Fibroblast of skin of scalp (primary cell): ENCODE results near the gene NAALAD2.
A peak's percentile ranks its signal among the peaks of the same experiment; 100 is the strongest.
"Not testable (repeated sequence)": the region's sequence is repeated elsewhere in the genome, so short reads cannot be mapped to it uniquely, and the experiment has no call there.

Experiments
- DNase-seq: peaks from one replicate; pipeline ENCODE4 v3.0.0-alpha.2; 2013

NAALAD2 gene

GRCh38 chr11:90192869-90193582 lies 58.6 kb downstream of the NAALAD2 start:
- no peak for DNase-seq

- no peak for DNase-seq
These were observed 62.9 kb downstream of the NAALAD2 start for GRCh38 chr11:90197377-90197776.

- no peak for DNase-seq
These were observed 67.9 kb downstream of the NAALAD2 start for GRCh38 chr11:90202342-90202741.

DNA sequence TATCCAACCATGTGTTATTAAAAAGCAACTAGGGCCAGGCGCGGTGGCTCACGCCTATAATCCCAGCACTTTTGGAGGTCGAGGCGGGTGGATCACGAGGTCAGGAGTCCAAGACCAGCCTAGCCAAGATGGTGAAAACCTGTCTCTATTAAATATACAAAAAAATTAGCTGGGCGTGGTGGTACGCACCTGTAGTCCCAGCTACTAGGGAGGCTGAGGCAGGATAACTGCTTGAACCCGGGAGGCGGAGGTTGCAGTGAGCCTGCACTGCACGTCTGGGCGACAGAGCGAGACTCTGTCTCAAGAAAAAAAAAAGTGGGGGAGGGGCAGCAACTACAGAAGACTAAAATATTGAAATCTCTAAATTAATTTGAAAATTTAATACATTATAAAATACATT lies 69.9 kb downstream of the NAALAD2 start:
- no peak for DNase-seq

DNA sequence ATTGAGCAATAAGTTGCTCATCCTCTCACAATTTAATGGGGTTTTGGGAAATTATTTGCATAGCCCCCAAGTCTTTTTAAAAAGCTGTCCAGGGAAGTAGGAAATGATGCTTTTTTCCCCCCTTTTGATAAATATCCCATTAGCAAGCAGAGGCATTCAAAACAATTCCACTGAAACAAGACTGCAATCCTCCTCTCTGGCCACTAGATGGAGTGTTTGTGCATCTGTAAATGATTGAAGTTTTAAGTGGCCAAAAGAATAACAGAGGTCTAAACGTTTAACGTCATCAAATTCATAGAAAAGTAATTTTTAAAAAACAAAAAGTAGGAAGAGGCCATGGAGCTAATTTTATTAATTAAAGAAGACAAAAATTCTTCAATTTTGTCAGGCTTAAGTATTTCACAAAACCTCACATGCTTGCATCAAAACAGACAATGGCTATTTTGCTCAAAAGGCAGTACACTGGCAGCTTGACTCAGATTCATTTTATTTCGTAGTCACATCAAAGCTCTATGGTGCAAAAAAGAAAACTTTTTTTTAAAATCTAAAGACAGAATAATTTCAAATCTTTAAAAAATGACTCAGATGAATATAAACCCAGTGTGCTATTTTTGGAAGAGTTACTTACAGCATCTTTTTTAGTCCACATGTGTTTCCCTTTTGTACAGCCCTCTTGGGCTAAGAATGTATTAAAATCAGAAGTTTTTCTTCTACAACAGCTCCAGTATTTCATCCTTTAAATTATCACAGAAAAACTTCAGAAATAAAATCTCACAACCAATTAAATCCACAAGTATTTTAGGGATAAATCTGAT lies 70.6 kb downstream of the NAALAD2 start:
- DNase-seq: peak; percentile 61

GRCh38 chr11:90207992-90208391 lies 73.5 kb downstream of the NAALAD2 start:
- not testable (repeated sequence) for DNase-seq

DNA sequence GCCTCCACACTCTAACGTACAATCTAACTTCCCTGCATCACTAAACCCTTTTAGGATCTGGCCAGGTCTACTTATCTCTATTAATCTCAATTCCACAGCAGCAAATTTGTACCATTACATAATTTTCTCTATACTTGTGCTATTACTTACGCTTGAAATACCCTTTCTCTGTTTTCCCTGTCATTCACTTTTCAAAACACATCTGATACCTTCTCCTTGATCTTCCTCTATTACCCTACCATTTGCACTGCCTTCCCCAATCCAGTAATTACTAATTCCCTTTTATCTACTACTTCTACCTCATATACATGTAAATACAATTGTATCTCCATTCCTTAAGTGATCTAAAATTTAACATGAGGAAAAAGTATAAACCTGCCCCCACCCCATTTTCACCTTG lies 74.4 kb downstream of the NAALAD2 start:
- no peak for DNase-seq

DNA sequence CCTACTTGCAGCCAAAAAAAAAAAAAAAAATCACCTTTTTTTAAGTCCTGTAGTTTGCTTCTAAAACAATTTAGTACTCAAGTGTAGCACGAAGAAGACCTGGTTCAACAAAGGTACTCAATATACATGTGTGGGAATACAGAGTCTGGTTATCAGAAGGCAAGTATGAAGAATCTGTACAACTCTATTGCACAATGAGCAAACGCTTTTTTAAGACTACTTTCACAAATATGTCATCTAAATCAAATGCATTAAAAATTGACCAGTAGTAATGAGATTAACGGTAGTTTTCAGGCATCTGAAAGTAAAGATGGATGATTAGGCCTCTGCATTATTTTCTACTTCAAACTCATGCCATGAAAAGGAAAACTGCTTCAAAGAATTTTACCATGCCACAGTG lies 78.9 kb downstream of the NAALAD2 start:
- DNase-seq: no peak

DNA sequence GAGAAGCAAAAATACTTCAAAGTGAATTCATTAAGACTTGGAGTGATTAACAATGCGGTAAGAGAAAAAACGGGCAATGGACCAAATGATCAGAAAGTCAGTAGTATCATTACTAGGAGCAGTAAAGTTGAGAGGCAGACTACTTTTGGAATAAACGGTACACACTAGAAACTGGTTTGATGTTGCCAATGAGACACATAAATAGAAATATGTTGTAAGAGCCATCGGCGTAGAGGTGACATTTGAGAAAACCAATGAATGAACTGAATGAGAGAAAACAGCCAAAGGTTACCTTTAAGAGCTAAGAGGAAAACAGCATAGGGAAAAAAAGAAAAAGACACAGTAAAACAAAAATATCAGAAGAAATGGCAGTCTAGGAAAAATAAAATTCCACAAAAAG lies 82.1 kb downstream of the NAALAD2 start:
- no peak for DNase-seq

GRCh38 chr11:90218606-90219005 lies 84.1 kb downstream of the NAALAD2 start:
- DNase-seq: no peak

DNA sequence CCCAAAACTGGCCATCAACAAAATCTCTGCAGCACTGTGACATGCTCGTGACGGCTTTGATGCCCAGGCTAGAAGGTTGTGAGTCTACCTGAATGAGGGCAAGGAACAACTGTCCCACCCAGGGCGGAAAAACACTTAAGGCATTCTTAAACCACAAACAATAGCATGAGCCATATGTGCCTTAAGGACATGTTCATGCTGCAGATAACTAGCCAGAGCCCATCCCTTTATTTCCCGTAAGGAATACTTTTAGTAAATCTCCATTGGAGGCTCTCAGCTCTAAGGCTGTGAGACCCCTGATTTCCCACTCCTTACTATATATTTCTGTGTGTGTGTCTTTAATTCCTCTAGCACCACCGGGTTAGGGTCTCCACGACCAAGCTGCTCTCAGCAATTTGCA lies 85.0 kb downstream of the NAALAD2 start:
- DNase-seq: no peak

GRCh38 chr11:90220391-90220790 lies 85.9 kb downstream of the NAALAD2 start:
- DNase-seq: peak; percentile 54

- no peak for DNase-seq
These were observed 87.5 kb downstream of the NAALAD2 start for GRCh38 chr11:90221803-90222458.

- DNase-seq: peak; percentile 88
These were observed 88.2 kb downstream of the NAALAD2 start, which contains the start of gene CHORDC1 for GRCh38 chr11:90222459-90223247. CHORDC1 (minus strand) TSS chr11:90223049; CDS start chr11:90222954, 95 bp downstream.

- no peak for DNase-seq
These were observed 88.8 kb downstream of the NAALAD2 start for GRCh38 chr11:90223248-90223585.

DNA sequence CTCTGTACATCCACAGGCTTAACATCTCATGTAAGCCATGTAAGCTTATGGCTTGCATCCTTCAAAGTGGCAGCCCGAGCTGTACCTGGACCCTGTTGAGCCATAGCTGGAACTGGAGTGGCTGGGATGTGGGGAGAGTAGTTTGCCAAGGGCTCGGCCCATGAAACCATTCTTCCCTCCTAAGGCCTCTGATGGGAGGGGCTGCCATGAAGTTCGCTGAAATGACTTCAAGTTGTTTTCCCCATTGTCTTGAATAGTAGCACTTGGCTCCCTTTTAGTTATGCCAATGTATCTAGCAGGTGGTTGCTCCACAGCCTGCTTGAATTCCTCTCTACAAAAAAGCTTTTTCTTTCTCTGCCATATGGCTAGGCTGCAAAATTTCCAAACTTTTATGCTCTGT lies 93.6 kb downstream of the NAALAD2 start:
- DNase-seq: no peak

DNA sequence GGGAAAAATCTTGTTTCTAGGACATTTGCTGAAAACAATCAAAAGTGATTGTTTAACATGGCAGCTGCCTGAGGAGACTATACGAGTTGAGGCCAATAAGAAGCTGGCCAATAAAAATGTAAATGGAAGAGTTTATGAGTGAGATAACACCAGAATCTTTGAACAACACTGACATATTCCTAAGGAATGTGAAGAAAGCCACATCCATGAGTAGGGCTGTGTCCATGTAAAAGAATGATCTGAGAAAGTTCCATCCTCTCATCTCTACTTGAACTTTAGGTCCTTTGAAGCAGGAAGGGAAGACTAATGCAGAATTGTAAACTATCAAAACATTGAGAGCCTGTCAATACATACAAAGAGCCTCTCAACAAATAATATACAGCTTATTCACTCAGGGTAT lies 95.3 kb downstream of the NAALAD2 start:
- peak; percentile 23 for DNase-seq

DNA sequence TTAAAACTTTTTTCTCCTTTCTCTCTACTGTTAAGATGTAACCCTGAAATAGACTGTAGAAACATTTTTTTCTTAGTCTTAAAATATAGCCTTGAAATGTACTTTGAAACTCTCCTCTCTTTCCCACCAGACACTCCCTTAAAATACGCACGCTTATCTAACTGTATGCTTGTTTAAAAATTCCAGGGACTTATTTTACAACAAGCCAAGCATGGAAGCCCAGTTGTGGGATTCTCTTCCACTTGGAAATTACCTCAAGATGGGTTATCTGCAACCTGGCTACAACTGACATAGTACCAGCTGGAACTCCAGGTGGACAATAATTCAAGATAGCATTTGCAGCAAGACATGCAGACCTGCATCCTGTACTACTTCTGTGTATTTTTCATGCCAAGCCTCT lies 100.5 kb downstream of the NAALAD2 start:
- DNase-seq: no peak

DNA sequence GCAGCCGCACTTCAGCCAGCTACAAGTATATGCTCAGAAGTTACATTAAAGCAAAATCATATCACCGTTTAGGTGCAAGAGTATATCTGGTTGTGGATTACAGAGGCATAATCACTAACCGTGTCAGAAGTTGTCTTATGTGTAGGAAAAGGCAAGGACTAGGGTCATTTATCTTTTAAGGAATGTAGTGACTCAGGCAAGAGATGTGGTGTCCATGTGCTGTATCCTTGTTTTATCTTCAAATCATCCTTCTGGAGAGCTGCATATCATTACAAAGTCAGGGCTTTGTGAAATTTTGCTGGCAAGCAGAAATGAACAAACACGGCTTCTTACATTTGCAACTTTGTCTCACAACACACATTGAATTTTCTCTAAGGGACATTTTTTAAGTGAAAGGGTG lies 101.1 kb downstream of the NAALAD2 start:
- DNase-seq: no peak

DNA sequence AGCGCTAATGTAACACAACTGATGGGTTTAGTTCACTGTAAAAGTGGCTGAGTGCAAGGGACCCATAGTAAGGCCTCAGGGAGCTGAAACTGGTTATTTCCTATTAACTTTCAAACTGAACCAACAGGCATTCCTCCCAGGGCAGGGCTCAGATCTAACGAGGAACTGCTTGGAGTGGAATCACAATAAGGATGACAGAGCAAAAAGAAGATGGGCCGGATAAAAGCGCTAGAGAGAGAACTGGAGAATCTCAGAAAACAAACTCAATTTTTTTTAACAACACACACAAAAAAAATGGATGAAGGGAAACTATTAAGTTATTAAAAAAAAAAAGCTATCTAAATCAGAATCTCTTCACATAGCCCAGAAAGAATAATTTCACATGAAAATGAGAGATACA lies 102.5 kb downstream of the NAALAD2 start:
- no peak for DNase-seq

- not testable (repeated sequence) for DNase-seq
These were observed 105.6 kb downstream of the NAALAD2 start for GRCh38 chr11:90239967-90240636.

- DNase-seq: no peak
These were observed 107.0 kb downstream of the NAALAD2 start for GRCh38 chr11:90241414-90241813.
